Thymus (tissue), 11 donors: ENCODE results near the gene NEK6. TPM values are rescaled to one million over a fixed set of nuclear protein-coding genes. Genes with fewer than 3 reads are reported as not detected.

Source experiments
- DNase-seq, 9 donors: peaks; one replicate each; pipeline ENCODE4 v3.0.0-alpha.2; 2013; ENCODE audit warnings: low spot score in 9 of 9, low read depth in 6 of 9, missing footprints in 1 of 9
- H3K27ac ChIP-seq, 2 donors: one replicate each; pipeline ENCODE4 v1.5.1; 2013; ENCODE audit warnings: control low read depth in 1 of 2, low read depth in 1 of 2, low read length in 1 of 2, mild to moderate bottlenecking in 1 of 2, moderate library complexity in 1 of 2
- H3K27me3 ChIP-seq, 2 donors: one replicate each; pipeline ENCODE4 v1.5.1; 2013; ENCODE audit warnings: low read length in 1 of 2; ENCODE audit not compliant: control insufficient read depth in 2 of 2, insufficient read depth in 1 of 2
- H3K36me3 ChIP-seq, 2 donors: one replicate each; pipeline ENCODE4 v1.5.1; 2013; ENCODE audit warnings: low read length in 1 of 2, mild to moderate bottlenecking in 1 of 2, moderate library complexity in 1 of 2; ENCODE audit not compliant: control insufficient read depth in 2 of 2, insufficient read depth in 2 of 2
- H3K4me1 ChIP-seq, 2 donors: one replicate each; pipeline ENCODE4 v1.5.1; 2013; ENCODE audit warnings: low read length in 2 of 2; ENCODE audit not compliant: control insufficient read depth in 2 of 2, insufficient read depth in 2 of 2
- H3K4me3 ChIP-seq, 2 donors: one replicate each; pipeline ENCODE4 v1.5.1; 2013; ENCODE audit warnings: low read length in 2 of 2, control low read depth in 1 of 2, mild to moderate bottlenecking in 1 of 2
- H3K9me3 ChIP-seq, 2 donors: one replicate each; pipeline ENCODE4 v1.5.1; 2013; ENCODE audit warnings: low read length in 1 of 2, mild to moderate bottlenecking in 1 of 2; ENCODE audit not compliant: control insufficient read depth in 2 of 2, insufficient read depth in 1 of 2
- WGBS: extraction: QIAGEN DNeasy Blood & Tissue Kit; methylation state at CpG from one replicate; pipeline ENCODE4 v1.1.7; 2013; 5-methylcytosine and 5-hydroxymethylcytosine counted together
- polyA plus RNA-seq: library from polyadenylated mRNA; stranded (reverse); fragments of 200-250 nt; gene quantifications from one replicate; pipeline ENCODE4 v1.2.3, GENCODE V29; 2013
- total RNA-seq: library from RNA; stranded (reverse); fragments of 120-200 nt; gene quantifications from one replicate; pipeline ENCODE4 v1.2.4, GENCODE V29; 2013
- donor health status: healthy.

NEK6 gene
- total and polyA plus RNA-seq, 2 donors, result 8.3 to 9.8 TPM

DNA sequence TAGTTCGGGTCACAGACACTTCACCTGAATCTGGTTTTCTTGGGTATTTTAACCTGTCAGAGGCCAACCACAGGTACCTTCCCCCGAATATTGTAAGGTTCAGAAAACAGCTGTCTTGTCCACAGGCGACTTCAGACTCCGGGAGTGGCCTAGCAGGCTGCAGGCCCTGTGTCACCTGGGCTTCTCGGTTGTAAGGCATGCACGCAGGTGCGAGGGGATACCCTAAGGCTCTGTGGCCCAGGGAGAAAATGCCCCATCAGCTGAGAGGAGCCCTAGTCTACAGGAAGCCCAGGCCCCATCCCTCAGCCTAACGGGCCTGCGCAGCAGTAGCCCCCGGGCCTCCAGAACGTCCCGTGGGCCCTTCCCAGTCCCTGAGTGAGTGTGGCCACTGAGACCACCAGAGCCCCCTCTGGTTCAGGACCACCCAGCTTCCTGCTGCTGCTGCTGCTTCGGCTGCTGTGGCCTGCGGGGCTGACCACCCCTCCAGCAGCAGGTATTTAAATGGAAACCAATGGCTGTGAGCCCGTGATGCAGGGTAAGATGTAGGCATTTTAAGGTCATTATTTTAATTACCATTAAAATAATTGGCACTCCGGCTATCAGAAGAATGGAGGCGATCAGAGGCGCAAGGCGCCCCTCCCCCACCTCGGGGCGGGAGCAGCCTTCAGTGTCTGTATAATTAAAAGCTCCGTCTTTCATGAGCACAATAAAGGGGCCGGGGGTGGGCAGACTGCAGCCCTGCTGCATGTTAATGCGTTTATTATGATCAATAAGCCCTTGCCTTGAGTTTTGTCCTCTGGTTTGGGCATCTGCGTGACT is 92.1 kb downstream of the NEK6 start:
- H3K27me3 ChIP-seq, result no peaks in the 10 kb centered on the region
- no peak overlapping the region for H3K27ac ChIP-seq
- H3K9me3 ChIP-seq, result no peaks in the 10 kb centered on the region
- WGBS, result 97% methylated on average over 25 of the region's 25 CpGs
- no peaks in the 10 kb centered on the region for H3K4me1 ChIP-seq
- DNase-seq, result no peak
- peaks cover 54 to 60% of the 10 kb centered on the region in 2 donors for H3K36me3 ChIP-seq
- H3K4me3 ChIP-seq, result no peak overlapping the region

- no peaks in the 10 kb centered on the region for H3K27me3 ChIP-seq
- no peaks in the 10 kb centered on the region for H3K9me3 ChIP-seq
- WGBS, result 98% methylated on average over 16 of the region's 16 CpGs
- peaks cover 62 to 66% of the 10 kb centered on the region in 2 donors for H3K36me3 ChIP-seq
- no peaks in the 10 kb centered on the region for H3K4me1 ChIP-seq
- no peak overlapping the region for H3K4me3 ChIP-seq
- no peak overlapping the region for H3K27ac ChIP-seq
- no peak for DNase-seq
Measured at GRCh38 chr9:124350494-124351263, 92.9 kb downstream of the NEK6 start.

DNA sequence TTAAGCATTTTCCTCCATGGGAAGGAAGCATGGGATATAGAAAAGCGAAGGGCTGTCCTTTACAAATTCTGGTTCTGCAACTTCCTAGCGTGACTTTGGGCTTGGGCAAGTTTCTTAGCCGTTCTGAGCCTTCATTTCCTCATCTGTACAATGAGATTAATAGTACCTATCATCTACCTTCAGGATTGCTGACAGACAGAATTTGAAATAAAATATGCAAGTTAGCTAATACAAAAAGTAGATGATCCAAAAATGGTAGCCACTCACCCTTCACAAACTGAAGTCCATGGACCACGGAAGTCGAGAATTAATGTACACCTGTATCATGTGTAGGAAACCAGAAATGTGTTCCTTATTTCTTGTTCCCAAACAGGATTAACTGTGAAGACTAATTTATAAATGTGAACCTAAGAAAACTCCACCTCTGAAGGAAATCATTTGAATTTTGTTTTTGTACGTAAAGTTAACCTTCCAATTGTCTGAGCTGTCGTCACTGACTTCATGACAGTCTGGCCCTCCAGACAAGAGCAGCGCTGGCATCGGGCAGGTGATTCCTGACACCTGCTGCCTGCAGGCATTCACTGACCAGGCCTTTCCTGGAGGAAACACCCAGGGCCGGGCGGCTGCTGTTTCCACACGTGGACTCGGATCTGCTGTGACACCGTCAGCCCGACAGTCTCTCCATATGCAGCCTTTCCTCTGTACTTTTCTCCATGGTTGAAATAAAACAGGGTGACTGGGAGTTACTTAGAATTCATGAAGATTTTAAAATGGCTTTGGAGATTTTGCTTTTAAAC is 94.1 kb downstream of the NEK6 start:
- H3K27ac ChIP-seq, result no peak overlapping the region
- H3K27me3 ChIP-seq, result no peaks in the 10 kb centered on the region
- 95% methylated on average over 15 of the region's 15 CpGs for WGBS
- H3K36me3 ChIP-seq, result peaks cover 72 to 74% of the 10 kb centered on the region in 2 donors
- H3K4me1 ChIP-seq, result no peaks in the 10 kb centered on the region
- no peak for DNase-seq
- H3K9me3 ChIP-seq, result no peaks in the 10 kb centered on the region
- no peak overlapping the region for H3K4me3 ChIP-seq

DNA sequence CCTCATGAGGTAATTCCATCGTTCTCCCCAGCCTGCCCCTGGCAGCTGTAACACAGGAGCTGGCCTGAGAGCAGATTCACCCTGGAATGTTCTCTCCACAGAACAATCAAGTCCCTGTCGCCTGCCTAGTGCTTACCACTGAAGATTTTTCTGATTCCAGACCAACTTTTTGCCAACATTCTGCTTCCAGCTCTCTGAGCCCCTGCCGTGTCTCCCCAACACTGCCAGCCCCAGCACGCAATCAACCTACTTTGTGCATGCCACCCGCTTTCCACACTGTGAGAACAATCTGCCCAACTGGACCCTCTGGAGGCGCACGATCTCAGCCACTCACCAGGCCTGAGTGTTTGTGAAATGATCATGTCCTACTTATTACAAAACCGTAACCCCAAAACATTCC is 94.9 kb downstream of the NEK6 start:
- DNase-seq, result no peak
- H3K27ac ChIP-seq, result no peak overlapping the region

GRCh38 chr9:124353166-124353768 is 95.5 kb downstream of the NEK6 start:
- H3K27me3 ChIP-seq, result no peaks in the 10 kb centered on the region
- WGBS, result 98% methylated on average over 7 of the region's 7 CpGs
- no peak for DNase-seq
- no peak overlapping the region for H3K4me3 ChIP-seq
- peaks cover 0 to 4% of the 10 kb centered on the region in 2 donors for H3K4me1 ChIP-seq
- H3K9me3 ChIP-seq, result no peaks in the 10 kb centered on the region
- H3K36me3 ChIP-seq, result peaks cover 71 to 74% of the 10 kb centered on the region in 2 donors
- no peak overlapping the region for H3K27ac ChIP-seq

More for the DNA sequence above, 94.9 kb downstream of the NEK6 start:
- 97% methylated on average over 8 of the region's 8 CpGs for WGBS
- Histone ChIP-seq H3K9me3 (no peaks in the 10 kb centered on the region), H3K4me3 (no peak overlapping the region), H3K4me1 (peaks cover 0 to 4% of the 10 kb centered on the region in 2 donors), H3K36me3 (peaks cover 70 to 74% of the 10 kb centered on the region in 2 donors), H3K27me3 (no peaks in the 10 kb centered on the region)

GRCh38 chr9:124353811-124354274 is 96.1 kb downstream of the NEK6 start:
- Histone ChIP-seq H3K4me3 (no peak overlapping the region), H3K27me3 (no peaks in the 10 kb centered on the region), H3K27ac (no peak overlapping the region), H3K4me1 (peaks cover 0 to 4% of the 10 kb centered on the region in 2 donors), H3K9me3 (no peaks in the 10 kb centered on the region), H3K36me3 (peaks cover 67 to 73% of the 10 kb centered on the region in 2 donors)
- 94% methylated on average over 4 of the region's 4 CpGs for WGBS
- DNase-seq, result no peak

GRCh38 chr9:124354346-124355038 is 96.7 kb downstream of the NEK6 start:
- 97% methylated on average over 17 of the region's 17 CpGs for WGBS
- Histone ChIP-seq H3K27ac (no peak overlapping the region), H3K27me3 (no peaks in the 10 kb centered on the region), H3K9me3 (no peaks in the 10 kb centered on the region), H3K4me1 (peaks cover 0 to 4% of the 10 kb centered on the region in 2 donors), H3K36me3 (peaks cover 63 to 68% of the 10 kb centered on the region in 2 donors), H3K4me3 (no peak overlapping the region)
- no peak for DNase-seq
